GM18951 (cell line): ENCODE measurements around the gene CCSER2.
"Not testable (repeated sequence)": the region's sequence is repeated elsewhere in the genome, so short reads cannot be mapped to it uniquely, and the experiment has no call there.

Experiments used
- POLR2A ChIP-seq: IDR thresholded peaks from 4 replicates; pipeline ENCODE4 v1.6.1; 2011; ENCODE audit warnings: mild to moderate bottlenecking; ENCODE audit not compliant: insufficient read length, insufficient read depth; ENCODE audit errors: extremely low read depth
- in situ Hi-C: fragments of 300-500 bp; cut with MboI; formaldehyde crosslinking; loops from one replicate; pipeline ENCODE4 v1.12.0; 2022; ENCODE audit warnings: low sequenced_read_pairs, mixed read lengths, inconsistent platforms; ENCODE audit not compliant: unreplicated experiment

Gene CCSER2

GRCh38 chr10:84328418-84329195, at the start of gene CCSER2:
TSS of gene CCSER2 (plus strand) at chr10:84328589. CDS start at chr10:84371053, 42,464 bp downstream.
- TF ChIP-seq POLR2A: peak; percentile 70
- in situ Hi-C loops: no loop called here

GRCh38 chr10:84279876-84280475, 48.4 kb upstream of the CCSER2 start:
- in situ Hi-C loops: not testable (repeated sequence)

GRCh38 chr10:84286695-84287094, 41.7 kb upstream of the CCSER2 start:
- in situ Hi-C loops: no loop called here
- TF ChIP-seq POLR2A: no peak

GRCh38 chr10:84288151-84288550, 40.2 kb upstream of the CCSER2 start:
- in situ Hi-C loops: no loop called here
- no peak for TF ChIP-seq POLR2A

- no peak for TF ChIP-seq POLR2A
- in situ Hi-C loops: no loop called here
These were observed 38.7 kb upstream of the CCSER2 start for GRCh38 chr10:84289521-84290200.

GRCh38 chr10:84290235-84290634, 38.2 kb upstream of the CCSER2 start:
- TF ChIP-seq POLR2A: no peak
- in situ Hi-C loops: no loop called here

- in situ Hi-C loops: no loop called here
- no peak for TF ChIP-seq POLR2A
These were observed 37.0 kb upstream of the CCSER2 start for GRCh38 chr10:84291384-84291783.

- in situ Hi-C loops: no loop called here
- TF ChIP-seq POLR2A: no peak
These were observed 35.9 kb upstream of the CCSER2 start for GRCh38 chr10:84292502-84292901.

- in situ Hi-C loops: no loop called here
- no peak for TF ChIP-seq POLR2A
These were observed 35.2 kb upstream of the CCSER2 start for GRCh38 chr10:84293171-84293570.

GRCh38 chr10:84293574-84294016, 34.8 kb upstream of the CCSER2 start:
- in situ Hi-C loops: no loop called here
- no peak for TF ChIP-seq POLR2A

- no peak for TF ChIP-seq POLR2A
- in situ Hi-C loops: no loop called here
These were observed 33.5 kb upstream of the CCSER2 start for GRCh38 chr10:84294766-84295447.

- in situ Hi-C loops: no loop called here
- TF ChIP-seq POLR2A: no peak
These were observed 32.1 kb upstream of the CCSER2 start for GRCh38 chr10:84296091-84296981.

GRCh38 chr10:84298057-84298456, 30.3 kb upstream of the CCSER2 start:
- in situ Hi-C loops: no loop called here
- TF ChIP-seq POLR2A: no peak

- TF ChIP-seq POLR2A: no peak
- in situ Hi-C loops: no loop called here
These were observed 26.2 kb upstream of the CCSER2 start for GRCh38 chr10:84302223-84302622.
